Measurements from ENCODE around the gene C1QTNF8.
A peak's percentile ranks its signal among the peaks of the same experiment; 100 is the strongest.

Gene C1QTNF8

GRCh38 chr16:1073566-1074378 is 22.3 kb downstream of the C1QTNF8 start:
- DNase-seq: no peak

GRCh38 chr16:1073262-1073558 is 22.8 kb downstream of the C1QTNF8 start:
- no peak for DNase-seq

GRCh38 chr16:1072526-1073261 is 23.4 kb downstream of the C1QTNF8 start, which contains the start of gene SSTR5:
TSS of gene SSTR5 (plus strand) at chr16:1072747. CDS start at chr16:1078869, 6,122 bp downstream.
- no peak for DNase-seq

- DNase-seq: no peak
Measured at GRCh38 chr16:1071561-1072225, 24.4 kb downstream of the C1QTNF8 start.

- no peak for DNase-seq
Measured at GRCh38 chr16:1070864-1071408, 25.1 kb downstream of the C1QTNF8 start.

- no peak for DNase-seq
Measured at GRCh38 chr16:1070084-1070863, 25.8 kb downstream of the C1QTNF8 start.

- DNase-seq: no peak
Measured at GRCh38 chr16:1069154-1069553, 26.9 kb downstream of the C1QTNF8 start.

GRCh38 chr16:1068451-1068850 is 27.6 kb downstream of the C1QTNF8 start:
- no peak for DNase-seq

GRCh38 chr16:1067629-1068028 is 28.4 kb downstream of the C1QTNF8 start:
- DNase-seq: no peak

- DNase-seq: no peak
Measured at GRCh38 chr16:1066584-1067172, 29.4 kb downstream of the C1QTNF8 start.

GRCh38 chr16:1065469-1066128 is 30.4 kb downstream of the C1QTNF8 start:
- DNase-seq: no peak

- DNase-seq: no peak
Measured at GRCh38 chr16:1063728-1064127, 32.3 kb downstream of the C1QTNF8 start.

- no peak for DNase-seq
Measured at GRCh38 chr16:1062895-1063294, 33.1 kb downstream of the C1QTNF8 start.

GRCh38 chr16:1061769-1062505 is 34.1 kb downstream of the C1QTNF8 start:
- DNase-seq: no peak

- DNase-seq: no peak
Measured at GRCh38 chr16:1060416-1061340, 35.4 kb downstream of the C1QTNF8 start.

GRCh38 chr16:1059310-1059709 is 36.7 kb downstream of the C1QTNF8 start:
- DNase-seq: no peak

GRCh38 chr16:1058216-1058615 is 37.8 kb downstream of the C1QTNF8 start:
- DNase-seq: no peak

- DNase-seq: peak; percentile 4 to 52
Measured at GRCh38 chr16:1057252-1057932, 38.7 kb downstream of the C1QTNF8 start.

GRCh38 chr16:1056196-1056595 is 39.8 kb downstream of the C1QTNF8 start:
- no peak for DNase-seq
